Lower leg skin (tissue), 4 donors: ENCODE results near the gene KDF1. TPM values are rescaled to one million over a fixed set of nuclear protein-coding genes. Genes with fewer than 3 reads are reported as not detected.

ENCODE experiments used
- DNase-seq, 2 donors: peaks; one replicate each; pipeline ENCODE4 v3.0.0-alpha.2; 2019; ENCODE audit warnings: low spot score in 2 of 2
- H3K4me3 ChIP-seq: fragments of 200-600 bp; sonication (generic); 2 replicates; pipeline ENCODE4 v1.5.1; 2017; ENCODE audit warnings: mild to moderate bottlenecking, low read depth; ENCODE audit not compliant: poor library complexity, severe bottlenecking
- CTCF ChIP-seq, 3 donors: fragments of 450-650 bp; IDR thresholded peaks; one replicate each; pipeline ENCODE4 v1.5.1; 2016; ENCODE audit warnings: antibody characterized with exemption in 3 of 3, mild to moderate bottlenecking in 3 of 3, moderate library complexity in 2 of 3
- POLR2A ChIP-seq, 2 donors: fragments of 450-650 bp; IDR thresholded peaks; one replicate each; pipeline ENCODE4 v1.6.1; 2016 to 2017; ENCODE audit warnings: antibody characterized with exemption in 2 of 2, mild to moderate bottlenecking in 1 of 2, moderate library complexity in 1 of 2
- WGBS, 2 donors: methylation state at CpG; one replicate each; pipeline ENCODE4 v1.1.5; 2018; 5-methylcytosine and 5-hydroxymethylcytosine counted together
- intact Hi-C: fragments of 100-400 bp; cut with DNase I; formaldehyde crosslinking; loops from one replicate; pipeline ENCODE4 v1.15.0; 2023; ENCODE audit warnings: low total_unique reads
- total RNA-seq, 4 donors: library from RNA; depleted of rRNA; stranded (reverse); fragments of >200 nt; gene quantifications; one replicate each; pipeline ENCODE4 v1.1.0, GENCODE V29; 2016

Gene KDF1
- total RNA-seq, 4 donors from 2014 or later = 34.0 to 45.8 (median 36.2) TPM

- TF ChIP-seq POLR2A (IDR thresholded peaks at IDR 0.05) (no peak), CTCF (IDR thresholded peaks at IDR 0.05) (no peak)
- no peak overlapping the region for H3K4me3 ChIP-seq
- intact Hi-C loops = no loop called here
- no peak for DNase-seq
- WGBS, 2 donors = 89 to 94% methylated on average over 25 to 46 of the region's 48 CpGs
Observed at GRCh38 chr1:27005648-27006496, 45.6 kb upstream of the KDF1 start.

- no peak overlapping the region for H3K4me3 ChIP-seq
- TF ChIP-seq POLR2A (IDR thresholded peaks at IDR 0.05) (no peak), CTCF (IDR thresholded peaks at IDR 0.05) (no peak)
- WGBS, 2 donors = 73 to 85% methylated on average over 3 of the region's 3 CpGs
- DNase-seq = no peak
- intact Hi-C loops = no loop called here
Observed at GRCh38 chr1:27005166-27005530, 44.9 kb upstream of the KDF1 start.

GRCh38 chr1:27004471-27005165 is 44.4 kb upstream of the KDF1 start:
- WGBS, 2 donors = 51 to 63% methylated on average over 10 of the region's 10 CpGs
- intact Hi-C loops = no loop called here
- TF ChIP-seq POLR2A (IDR thresholded peaks at IDR 0.05) (no peak), CTCF (IDR thresholded peaks at IDR 0.05) (no peak)
- H3K4me3 ChIP-seq = no peak overlapping the region
- no peak for DNase-seq

DNA sequence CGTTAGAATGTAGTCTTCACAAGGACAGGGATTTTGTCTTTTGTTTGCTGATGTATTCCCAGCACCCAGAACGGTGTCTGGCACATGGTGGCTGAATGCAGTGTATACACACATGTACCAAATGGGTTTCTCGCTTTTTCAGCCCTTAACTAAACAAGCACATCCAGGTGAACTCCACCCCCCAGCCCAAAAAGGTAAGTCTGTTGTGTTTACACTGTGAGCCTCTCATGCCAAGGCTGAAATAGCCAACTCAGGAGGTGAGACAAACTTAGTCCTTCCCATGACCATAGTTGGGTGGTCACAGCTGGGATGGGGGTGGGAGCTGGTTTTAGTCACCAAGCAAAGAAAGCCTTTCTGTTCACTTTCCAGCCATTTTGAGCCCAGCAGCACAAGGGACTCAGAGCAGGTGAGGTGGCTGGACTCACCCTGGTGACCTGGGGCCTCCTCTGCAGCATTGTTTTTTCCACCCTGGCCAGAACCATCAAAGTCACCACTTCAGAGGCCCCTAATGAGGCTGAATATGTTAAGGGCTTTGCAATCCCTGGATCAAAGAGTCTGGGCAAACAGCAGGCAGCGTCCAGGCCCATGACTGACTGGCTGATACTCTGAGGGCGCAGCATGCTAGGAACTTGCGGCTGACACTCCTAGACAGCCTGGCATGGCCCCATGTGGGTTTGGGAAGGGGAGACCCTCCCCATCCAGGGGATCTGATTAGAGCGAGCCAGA is 43.6 kb upstream of the KDF1 start:
- no peak for DNase-seq
- intact Hi-C loops = no loop called here
- WGBS, 2 donors = 73 to 74% methylated on average over 7 of the region's 7 CpGs
- TF ChIP-seq CTCF (IDR thresholded peaks at IDR 0.05) (no peak), POLR2A (IDR thresholded peaks at IDR 0.05) (no peak)
- no peak overlapping the region for H3K4me3 ChIP-seq

DNA sequence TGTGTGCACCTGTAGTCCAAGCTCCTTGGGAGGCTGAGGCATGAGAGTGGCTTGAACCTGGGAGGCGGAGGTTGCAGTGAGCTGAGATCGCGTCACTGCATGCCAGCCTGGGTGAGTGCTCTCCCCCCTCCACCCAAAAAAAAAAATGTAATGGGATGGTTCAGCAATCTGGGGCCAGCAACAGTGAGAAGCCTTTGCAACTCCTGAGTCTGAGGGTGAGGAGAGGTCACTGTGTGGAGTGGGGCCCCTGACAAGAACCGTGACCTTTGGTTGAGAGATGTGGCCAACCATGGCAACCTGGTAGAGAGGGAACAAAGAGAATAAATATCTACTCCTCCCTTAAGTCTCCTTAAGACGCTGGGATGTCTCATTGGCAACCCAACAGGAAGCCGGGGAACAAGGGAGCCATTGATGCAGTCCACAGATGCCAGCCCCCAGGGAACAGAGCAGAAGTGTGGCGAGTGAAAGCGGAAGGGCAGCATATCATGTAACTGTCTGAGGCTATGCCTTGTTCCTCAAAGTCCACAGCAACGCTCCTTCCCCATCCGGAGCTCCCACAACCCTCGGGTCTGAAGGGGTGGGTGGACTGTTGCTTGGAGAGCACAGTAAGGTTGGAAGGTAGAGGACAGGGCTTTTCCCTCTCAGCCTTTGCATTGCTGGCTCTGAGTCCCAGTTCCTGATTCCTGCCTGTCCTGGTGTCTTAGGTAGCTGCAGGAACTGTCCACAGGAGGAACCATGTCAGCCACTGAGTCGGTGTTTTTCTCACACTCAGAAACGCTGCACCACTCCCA is 41.5 kb upstream of the KDF1 start:
- no peak overlapping the region for H3K4me3 ChIP-seq
- DNase-seq = peak in 1 of 2 donors; percentile 69
- intact Hi-C loops = no loop called here
- TF ChIP-seq POLR2A (IDR thresholded peaks at IDR 0.05) (no peak), CTCF (IDR thresholded peaks at IDR 0.05) (no peak)
- WGBS, 2 donors = 32 to 34% methylated on average over 13 of the region's 13 CpGs
